Measurements from ENCODE around the gene ADD2.

DNA sequence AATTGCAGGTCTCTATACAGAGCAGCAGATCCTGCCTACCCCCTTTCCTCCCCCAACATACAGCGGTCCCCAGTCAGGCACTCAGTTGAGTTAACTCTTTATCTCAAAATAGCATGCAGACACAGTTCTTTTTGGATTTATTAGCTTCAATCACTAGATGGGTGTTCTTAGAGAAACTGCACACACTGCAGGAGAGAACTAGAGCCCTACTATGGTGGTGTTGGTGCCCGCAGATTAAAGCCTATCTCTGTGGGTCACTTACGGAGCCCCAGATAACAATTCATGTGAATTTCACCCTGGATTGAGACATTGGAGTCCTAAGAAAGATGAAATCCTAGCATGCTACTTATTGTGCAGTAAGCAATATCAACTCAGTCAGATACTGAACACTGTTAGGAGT, 11.9 kb downstream of the ADD2 start:
- TF ChIP-seq, protein P1, sequence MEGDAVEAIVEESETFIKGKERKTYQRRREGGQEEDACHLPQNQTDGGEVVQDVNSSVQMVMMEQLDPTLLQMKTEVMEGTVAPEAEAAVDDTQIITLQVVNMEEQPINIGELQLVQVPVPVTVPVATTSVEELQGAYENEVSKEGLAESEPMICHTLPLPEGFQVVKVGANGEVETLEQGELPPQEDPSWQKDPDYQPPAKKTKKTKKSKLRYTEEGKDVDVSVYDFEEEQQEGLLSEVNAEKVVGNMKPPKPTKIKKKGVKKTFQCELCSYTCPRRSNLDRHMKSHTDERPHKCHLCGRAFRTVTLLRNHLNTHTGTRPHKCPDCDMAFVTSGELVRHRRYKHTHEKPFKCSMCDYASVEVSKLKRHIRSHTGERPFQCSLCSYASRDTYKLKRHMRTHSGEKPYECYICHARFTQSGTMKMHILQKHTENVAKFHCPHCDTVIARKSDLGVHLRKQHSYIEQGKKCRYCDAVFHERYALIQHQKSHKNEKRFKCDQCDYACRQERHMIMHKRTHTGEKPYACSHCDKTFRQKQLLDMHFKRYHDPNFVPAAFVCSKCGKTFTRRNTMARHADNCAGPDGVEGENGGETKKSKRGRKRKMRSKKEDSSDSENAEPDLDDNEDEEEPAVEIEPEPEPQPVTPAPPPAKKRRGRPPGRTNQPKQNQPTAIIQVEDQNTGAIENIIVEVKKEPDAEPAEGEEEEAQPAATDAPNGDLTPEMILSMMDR (conservative IDR thresholded peaks at IDR 0.05; ENCODE audit: low read depth in 2 of 2), result no peak
- no peak for TF ChIP-seq EZH2 (IDR thresholded peaks at IDR 0.05; ENCODE audit: low read depth, unreplicated experiment)
- TF ChIP-seq, protein P2, sequence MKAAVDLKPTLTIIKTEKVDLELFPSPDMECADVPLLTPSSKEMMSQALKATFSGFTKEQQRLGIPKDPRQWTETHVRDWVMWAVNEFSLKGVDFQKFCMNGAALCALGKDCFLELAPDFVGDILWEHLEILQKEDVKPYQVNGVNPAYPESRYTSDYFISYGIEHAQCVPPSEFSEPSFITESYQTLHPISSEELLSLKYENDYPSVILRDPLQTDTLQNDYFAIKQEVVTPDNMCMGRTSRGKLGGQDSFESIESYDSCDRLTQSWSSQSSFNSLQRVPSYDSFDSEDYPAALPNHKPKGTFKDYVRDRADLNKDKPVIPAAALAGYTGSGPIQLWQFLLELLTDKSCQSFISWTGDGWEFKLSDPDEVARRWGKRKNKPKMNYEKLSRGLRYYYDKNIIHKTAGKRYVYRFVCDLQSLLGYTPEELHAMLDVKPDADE (IDR thresholded peaks at IDR 0.05), result no peak
- TF ChIP-seq, protein P3, sequence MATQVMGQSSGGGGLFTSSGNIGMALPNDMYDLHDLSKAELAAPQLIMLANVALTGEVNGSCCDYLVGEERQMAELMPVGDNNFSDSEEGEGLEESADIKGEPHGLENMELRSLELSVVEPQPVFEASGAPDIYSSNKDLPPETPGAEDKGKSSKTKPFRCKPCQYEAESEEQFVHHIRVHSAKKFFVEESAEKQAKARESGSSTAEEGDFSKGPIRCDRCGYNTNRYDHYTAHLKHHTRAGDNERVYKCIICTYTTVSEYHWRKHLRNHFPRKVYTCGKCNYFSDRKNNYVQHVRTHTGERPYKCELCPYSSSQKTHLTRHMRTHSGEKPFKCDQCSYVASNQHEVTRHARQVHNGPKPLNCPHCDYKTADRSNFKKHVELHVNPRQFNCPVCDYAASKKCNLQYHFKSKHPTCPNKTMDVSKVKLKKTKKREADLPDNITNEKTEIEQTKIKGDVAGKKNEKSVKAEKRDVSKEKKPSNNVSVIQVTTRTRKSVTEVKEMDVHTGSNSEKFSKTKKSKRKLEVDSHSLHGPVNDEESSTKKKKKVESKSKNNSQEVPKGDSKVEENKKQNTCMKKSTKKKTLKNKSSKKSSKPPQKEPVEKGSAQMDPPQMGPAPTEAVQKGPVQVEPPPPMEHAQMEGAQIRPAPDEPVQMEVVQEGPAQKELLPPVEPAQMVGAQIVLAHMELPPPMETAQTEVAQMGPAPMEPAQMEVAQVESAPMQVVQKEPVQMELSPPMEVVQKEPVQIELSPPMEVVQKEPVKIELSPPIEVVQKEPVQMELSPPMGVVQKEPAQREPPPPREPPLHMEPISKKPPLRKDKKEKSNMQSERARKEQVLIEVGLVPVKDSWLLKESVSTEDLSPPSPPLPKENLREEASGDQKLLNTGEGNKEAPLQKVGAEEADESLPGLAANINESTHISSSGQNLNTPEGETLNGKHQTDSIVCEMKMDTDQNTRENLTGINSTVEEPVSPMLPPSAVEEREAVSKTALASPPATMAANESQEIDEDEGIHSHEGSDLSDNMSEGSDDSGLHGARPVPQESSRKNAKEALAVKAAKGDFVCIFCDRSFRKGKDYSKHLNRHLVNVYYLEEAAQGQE (IDR thresholded peaks at IDR 0.05; ENCODE audit: unreplicated experiment), result no peak
- no peak for TF ChIP-seq POLR2AphosphoS5 (IDR thresholded peaks at IDR 0.05; ENCODE audit: low read depth)
- TF ChIP-seq EZH2phosphoT487 (IDR thresholded peaks at IDR 0.05; ENCODE audit: unreplicated experiment), result no peak
- no peak for TF ChIP-seq CREB1 (CRISPR knock-in tag; IDR thresholded peaks at IDR 0.05; ENCODE audit: low read depth)

Measured in GM23338 (cell line).